K562 (cell line): ENCODE results near the gene WDR93. TPM values are rescaled to one million over a fixed set of nuclear protein-coding genes. Genes with fewer than 3 reads are reported as not detected.
A peak's percentile ranks its signal among the peaks of the same experiment; 100 is the strongest.

Source experiments
- BDP1 ChIP-seq: IDR thresholded peaks from 3 replicates; pipeline ENCODE4 v1.6.1; 2011; ENCODE audit not compliant: insufficient read length, insufficient read depth
- BRD4 ChIP-seq: fragments of 200-600 bp; sonication (generic); IDR thresholded peaks from 2 replicates; pipeline ENCODE4 v1.6.1; 2017; ENCODE audit warnings: inconsistent platforms
- E2F5 ChIP-seq: sonication (generic); formaldehyde crosslinking; IDR thresholded peaks from 2 replicates; pipeline ENCODE4 v1.8.0; 2022; ENCODE audit warnings: mild to moderate bottlenecking, missing genetic modification reagents
- HDAC1 ChIP-seq, 2 experiments: fragments of 450-650 bp; IDR thresholded peaks; 2 replicates each; pipeline ENCODE4 v1.6.1; 2016 to 2017; ENCODE audit warnings: inconsistent platforms in 1 of 2, mild to moderate bottlenecking in 1 of 2, moderate library complexity in 1 of 2
- HMG20B ChIP-seq: fragments of 250-450 bp; sonication (Bioruptor Pico); IDR thresholded peaks from 2 replicates; pipeline ENCODE4 v1.5.0; 2021; ENCODE audit warnings: mild to moderate bottlenecking
- ID3 ChIP-seq, 2 experiments: fragments of 250-450 bp in 1 of 2; fragments of 450-650 bp in 1 of 2; sonication (Bioruptor Pico) in 1 of 2; IDR thresholded peaks; 2 replicates each; pipeline versions ENCODE4 v1.6.1 to v1.8.0; 2016 to 2021; ENCODE audit warnings: mild to moderate bottlenecking in 2 of 2, moderate library complexity in 2 of 2, missing compliant biosample characterization in 1 of 2, missing genetic modification characterization in 1 of 2
- KLF1 ChIP-seq: fragments of 450-650 bp; IDR thresholded peaks from 2 replicates; pipeline ENCODE4 v1.6.1; 2016; ENCODE audit warnings: missing genetic modification characterization, missing compliant biosample characterization
- PCBP1 ChIP-seq: fragments of 200-400 bp; formaldehyde crosslinking; IDR thresholded peaks from 2 replicates; pipeline ENCODE4 v1.6.1; 2018; ENCODE audit warnings: mild to moderate bottlenecking, low read depth, low read length; ENCODE audit not compliant: poor library complexity, severe bottlenecking
- POLR2A ChIP-seq: fragments of 450-650 bp; conservative IDR thresholded peaks from 2 replicates; pipeline ENCODE4 v1.6.1; 2016
- SNAPC5 ChIP-seq: fragments of 250-450 bp; sonication (Bioruptor Pico); IDR thresholded peaks from 2 replicates; pipeline ENCODE4 v1.8.0; 2021; ENCODE audit warnings: moderate library complexity, mild to moderate bottlenecking, inconsistent platforms
- TCF15 ChIP-seq: fragments of 250-450 bp; sonication (Bioruptor Pico); IDR thresholded peaks from 2 replicates; pipeline ENCODE4 v1.8.0; 2022; ENCODE audit warnings: moderate library complexity, mild to moderate bottlenecking, inconsistent platforms
- U2AF2 ChIP-seq: fragments of 200-400 bp; formaldehyde crosslinking; optimal IDR thresholded peaks from 2 replicates; pipeline ENCODE3; 2017; ENCODE audit warnings: low read depth, mild to moderate bottlenecking, low read length
- USF2 ChIP-seq: sonication (generic); formaldehyde crosslinking; IDR thresholded peaks from 2 replicates; pipeline ENCODE4 v1.5.0; 2020; ENCODE audit warnings: missing genetic modification reagents
- ZEB2 ChIP-seq: fragments of 450-650 bp; IDR thresholded peaks from 2 replicates; pipeline ENCODE4 v1.6.1; 2016
- ZNF146 ChIP-seq: IDR thresholded peaks from one replicate; pipeline ENCODE4 v1.6.1; 2018; ENCODE audit warnings: missing compliant biosample characterization; ENCODE audit not compliant: unreplicated experiment
- ZNF318 ChIP-seq, 2 experiments: fragments of 450-650 bp; IDR thresholded peaks; 2 replicates each; pipeline ENCODE4 v1.6.1; 2016; ENCODE audit warnings: mild to moderate bottlenecking in 2 of 2, borderline replicate concordance in 1 of 2, low read depth in 1 of 2, moderate library complexity in 1 of 2
- ZNF445 ChIP-seq: fragments of 250-450 bp; sonication (Bioruptor Pico); IDR thresholded peaks from 2 replicates; pipeline ENCODE4 v1.4.0; 2020; ENCODE audit warnings: low read depth, mild to moderate bottlenecking, moderate library complexity
- polyA plus RNA-seq, 8 experiments: library from polyadenylated mRNA; depleted of rRNA in 4 of 8; stranded (reverse) in 5 of 8; unstranded in 3 of 8; fragments of >200 nt; fragmentation: Nextera tagmentation in 2 of 8; fragmentation: Illumina TruSeq in 1 of 8; extraction: Ambion mirVana in 2 of 8; extraction: Trizol in 1 of 8; gene quantifications; 2 replicates each; pipeline versions ENCODE4 v1.2.1 to v1.2.3, GENCODE V29; 2011 to 2014; ENCODE audit warnings: inconsistent platforms in 1 of 8, missing spikeins in 1 of 8
- total RNA-seq, 7 experiments: library from RNA; depleted of rRNA in 6 of 7; stranded (reverse); fragments of >200 nt in 6 of 7; fragmentation: Illumina TruSeq in 2 of 7; extraction: Trizol in 2 of 7; gene quantifications; 2 replicates each; pipeline versions ENCODE4 v1.2.1 to v1.2.3, GENCODE V29; 2011 to 2021; ENCODE audit warnings: low replicate concordance in 1 of 7

The WDR93 gene
- total and polyA plus RNA-seq, 9 of the 15 experiments (the other 6 are each of a cell fraction or from before 2014, with no cell fraction given), result not detected

- TF ChIP-seq KLF1, result peak; percentile 60
- TF ChIP-seq E2F5 (CRISPR knock-in tag), result no peak; the same call in 1 of the 2 replicates
- no peak for TF ChIP-seq ZNF146 (CRISPR knock-in tag)
- TF ChIP-seq U2AF2, result no peak
- no peak for TF ChIP-seq ID3 (CRISPR knock-in tag; IDR thresholded peaks at IDR 0.05)
- peak; percentile 48; the same call in 1 of the 2 replicates for TF ChIP-seq ID3 (tag; IDR thresholded peaks at IDR 0.05)
- TF ChIP-seq ZEB2, result no peak
- no peak for TF ChIP-seq USF2 (CRISPR knock-in tag)
- peak; percentile 43; the same call in 1 of the 2 replicates for TF ChIP-seq POLR2A
- no peak for TF ChIP-seq ZNF318 (IDR thresholded peaks at IDR 0.05; ENCODE audit: borderline replicate concordance in 1 of 2, low read depth in 1 of 2)
- TF ChIP-seq PCBP1, result no peak
- TF ChIP-seq HDAC1 (IDR thresholded peaks at IDR 0.05), result no peak
- TF ChIP-seq HMG20B (CRISPR knock-in tag), result no peak
- TF ChIP-seq ZNF445, result no peak
- TF ChIP-seq SNAPC5 (CRISPR knock-in tag), result no peak
- no peak for TF ChIP-seq BRD4
- TF ChIP-seq TCF15 (CRISPR knock-in tag), result no peak
- no peak for TF ChIP-seq BDP1
Measured at GRCh38 chr15:89776274-89777072, 85.9 kb downstream of the WDR93 start, which contains the start of gene MESP2 (continued).
